HEK293 (cell line): Measurements from ENCODE around the gene AGMO.

Source experiments
- CTCF ChIP-seq: fragments of 450-650 bp; formaldehyde crosslinking; IDR thresholded peaks from 2 replicates; pipeline ENCODE4 v1.5.1; 2016; ENCODE audit warnings: missing biosample characterization, missing genetic modification characterization
- ZBTB20 ChIP-seq: fragments of 450-650 bp; formaldehyde crosslinking; IDR thresholded peaks from 2 replicates; pipeline ENCODE4 v1.5.1; 2016; ENCODE audit warnings: missing biosample characterization, missing genetic modification characterization
- ZNF398 ChIP-seq: fragments of 450-650 bp; formaldehyde crosslinking; IDR thresholded peaks from 2 replicates; pipeline ENCODE4 v1.5.1; 2017; ENCODE audit warnings: missing biosample characterization, missing genetic modification characterization
- ZNF404 ChIP-seq: fragments of 450-650 bp; formaldehyde crosslinking; IDR thresholded peaks from 2 replicates; pipeline ENCODE4 v1.5.1; 2017; ENCODE audit warnings: missing biosample characterization, missing genetic modification characterization
- ZNF670 ChIP-seq: fragments of 450-650 bp; formaldehyde crosslinking; IDR thresholded peaks from 2 replicates; pipeline ENCODE4 v1.5.1; 2016; ENCODE audit warnings: missing biosample characterization, missing genetic modification characterization, low read depth

GRCh38 chr7:15488401-15488800 lies 73.4 kb downstream of the AGMO start:
- TF ChIP-seq CTCF (tag by site-specific recombination) = no peak
- TF ChIP-seq ZNF670 = no peak
- TF ChIP-seq ZBTB20 (tag by site-specific recombination) = no peak
- TF ChIP-seq ZNF398 (tag by site-specific recombination) = no peak
- no peak for TF ChIP-seq ZNF404 (tag by site-specific recombination)
